Dedifferentiated amniotic fluid mesenchymal stem cell (primary cell): Measurements from ENCODE around the gene PPM1A.
A peak's percentile ranks its signal among the peaks of the same experiment; 100 is the strongest.

ENCODE experiments used
- DNase-seq: peaks from one replicate; pipeline ENCODE4 v3.0.0-alpha.2; 2016; ENCODE audit errors: extremely low spot score

The PPM1A gene

GRCh38 chr14:60248697-60249318 lies at the start of gene PPM1A:
PPM1A (plus strand) TSS chr14:60249221; CDS start chr14:60282704, 33,483 bp downstream.
- peak; percentile 92 for DNase-seq

DNA sequence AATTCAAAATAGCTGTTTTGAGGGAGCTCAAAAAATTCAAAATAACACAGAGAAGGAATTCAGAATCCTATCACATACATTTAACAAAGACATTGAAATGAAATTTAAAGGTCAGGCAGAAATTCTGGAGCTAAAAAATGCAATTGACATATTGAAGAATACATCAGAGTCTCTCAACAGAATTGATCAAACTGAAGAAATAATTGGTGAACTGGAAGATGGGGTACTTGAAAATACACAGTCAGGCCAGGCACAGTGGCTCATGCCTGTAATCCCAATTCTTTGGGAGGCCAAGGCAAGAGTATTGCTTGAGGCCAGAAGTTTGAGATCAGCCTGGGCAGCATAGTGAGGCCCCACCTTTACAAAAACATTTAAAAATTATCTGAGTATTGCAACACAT lies 49.7 kb upstream of the PPM1A start:
- DNase-seq, result no peak

DNA sequence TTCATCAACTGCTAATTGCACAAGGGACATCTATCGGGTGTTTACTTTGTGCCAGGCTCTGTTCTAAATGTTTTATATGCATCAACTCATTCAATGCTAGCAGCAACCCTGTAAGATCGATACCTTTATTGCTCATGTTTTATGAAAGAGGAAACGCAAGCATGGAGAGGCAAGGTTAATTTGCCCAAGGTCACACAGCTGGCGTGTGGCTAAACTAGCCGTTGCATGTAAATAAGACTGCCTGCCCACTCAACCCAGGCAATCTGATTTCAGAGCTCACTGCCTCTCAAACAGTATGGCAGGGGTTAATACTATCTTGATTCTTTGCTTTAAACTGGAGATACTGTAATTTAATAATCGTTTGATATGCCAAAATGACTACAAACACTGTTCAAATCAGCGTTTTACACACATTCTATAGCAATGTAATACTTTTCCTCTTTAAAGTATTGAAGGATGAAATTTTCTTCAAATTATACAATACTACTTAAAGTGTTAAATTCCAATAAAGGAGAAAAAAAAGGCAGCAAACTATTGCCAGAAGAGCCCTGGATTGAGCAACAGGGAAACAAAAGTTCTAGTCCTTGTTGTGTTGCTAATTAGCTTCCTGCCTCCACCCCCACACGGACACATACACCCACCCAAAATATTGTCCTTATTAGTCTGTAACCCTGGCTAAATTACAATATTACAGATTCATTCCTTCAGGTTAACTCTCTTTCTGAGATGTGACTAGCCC lies 44.7 kb upstream of the PPM1A start:
- no peak for DNase-seq

DNA sequence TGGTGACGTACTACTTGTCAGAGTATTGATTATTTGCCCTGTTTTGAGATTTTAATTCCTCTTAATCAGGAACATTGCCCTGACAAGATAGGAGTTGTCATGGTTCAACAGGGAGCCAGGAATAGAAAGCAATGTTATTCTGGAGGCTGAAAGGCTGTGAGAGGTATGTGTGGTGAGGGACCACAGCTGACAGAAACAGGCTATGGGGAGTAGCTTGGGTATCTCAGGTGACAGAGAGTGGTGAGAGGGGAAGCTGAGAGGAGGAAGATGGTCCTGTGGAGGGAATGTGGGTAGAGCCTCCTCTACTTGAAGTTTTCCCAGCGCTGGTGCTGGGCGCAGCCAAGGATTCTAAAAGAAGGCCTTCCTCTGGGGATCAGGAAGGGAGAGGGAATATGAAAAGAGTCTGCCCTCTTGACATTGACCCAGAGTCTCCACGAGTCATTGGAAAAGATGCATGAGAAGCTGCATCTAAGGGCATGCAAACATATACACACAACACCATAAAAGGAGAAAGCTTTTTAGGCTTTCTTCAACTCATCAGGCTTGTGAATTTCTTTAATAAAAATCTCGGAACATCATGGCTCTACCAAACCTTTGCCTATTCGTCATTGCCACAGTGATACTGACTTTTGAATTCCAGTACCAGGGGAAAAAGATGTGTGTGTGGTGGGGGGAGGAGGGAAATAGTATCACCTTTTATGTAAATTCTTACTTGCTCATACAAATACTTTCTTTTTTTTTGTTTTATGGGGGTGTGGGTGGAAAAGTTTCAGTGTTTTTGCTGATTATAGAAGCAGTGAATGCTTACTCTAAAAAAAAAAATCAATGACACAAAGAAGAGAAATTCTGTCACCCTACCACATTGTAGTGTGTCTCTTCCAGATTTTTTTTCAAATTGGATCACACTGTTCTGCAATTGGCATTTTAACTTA lies 43.9 kb upstream of the PPM1A start:
- no peak for DNase-seq

- DNase-seq, result no peak
Observed at GRCh38 chr14:60206249-60206670, 42.8 kb upstream of the PPM1A start.

DNA sequence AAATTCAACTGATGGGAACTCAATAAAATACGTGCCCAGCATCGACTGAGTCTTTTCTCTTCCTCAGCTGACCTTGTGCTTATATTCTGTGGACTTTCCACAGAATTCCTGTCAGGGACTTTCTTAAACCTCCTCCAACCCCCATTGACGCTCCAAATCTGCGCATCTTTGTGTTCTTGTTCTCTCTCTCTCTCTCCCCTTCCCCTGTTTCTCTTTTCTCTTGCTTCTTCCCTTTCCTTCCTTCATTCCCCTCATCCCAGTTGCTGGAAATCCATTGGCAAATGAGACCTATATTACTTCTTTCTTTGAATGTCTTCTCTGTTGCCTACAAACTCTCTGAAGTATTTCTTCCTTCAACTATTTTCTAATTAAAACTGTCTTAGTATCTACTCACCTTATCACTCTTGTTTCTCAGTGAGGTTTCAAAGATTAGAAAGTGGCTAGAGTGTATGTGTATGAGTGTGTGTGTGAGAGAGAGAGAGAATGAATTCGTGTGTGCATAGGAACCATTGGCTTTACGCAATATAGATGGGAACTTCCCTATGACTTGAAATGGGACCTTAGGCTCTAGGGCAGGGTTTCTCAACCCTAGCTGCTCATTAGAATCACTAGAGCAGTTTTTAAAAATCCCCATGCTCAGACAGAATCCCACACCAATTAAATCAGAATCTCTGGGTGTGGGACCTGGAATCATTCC lies 42.0 kb upstream of the PPM1A start:
- no peak for DNase-seq

GRCh38 chr14:60210703-60211102 lies 38.3 kb upstream of the PPM1A start:
- DNase-seq, result no peak

- DNase-seq, result no peak
Observed at GRCh38 chr14:60211153-60211552, 37.9 kb upstream of the PPM1A start.

DNA sequence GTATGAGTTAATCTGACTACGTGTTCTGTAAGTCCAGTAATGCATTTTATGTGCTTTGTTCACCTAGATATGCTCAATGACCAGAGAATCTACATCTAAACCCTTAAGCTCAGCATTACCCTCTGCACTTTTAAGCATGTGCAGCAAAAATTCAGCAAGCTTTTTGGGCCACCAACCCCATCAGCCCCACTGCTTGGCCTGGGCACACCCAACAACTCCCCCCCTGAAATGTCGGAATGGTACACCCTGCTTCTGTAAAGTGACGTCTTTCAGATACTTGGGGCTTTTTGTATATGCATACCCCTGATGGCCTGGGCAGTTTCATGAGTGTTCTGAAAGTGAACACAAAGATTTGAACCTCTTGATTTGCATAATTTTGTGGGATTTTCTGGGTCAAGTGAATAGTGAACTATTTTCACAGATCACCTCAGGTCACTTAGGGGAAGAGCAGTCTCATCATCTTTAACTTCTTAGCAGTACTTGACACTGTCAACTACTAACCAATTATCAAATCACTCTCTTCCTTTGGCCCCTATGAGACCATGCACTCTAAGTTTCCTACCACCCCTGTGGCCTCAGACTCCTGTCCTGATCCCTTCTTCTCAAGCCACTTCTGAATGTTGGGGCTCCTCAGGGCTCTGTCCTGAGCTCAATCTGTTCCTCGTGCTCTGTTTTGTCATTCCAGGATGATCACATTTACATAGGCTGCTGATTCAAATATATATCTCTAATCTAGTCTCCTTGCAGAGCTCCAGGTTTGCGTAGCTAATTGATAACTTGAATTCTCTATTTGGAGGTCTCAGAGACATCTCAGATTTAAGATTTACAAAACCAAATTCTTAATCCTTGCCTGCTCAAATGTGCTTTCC lies 36.3 kb upstream of the PPM1A start:
- DNase-seq, result no peak

DNA sequence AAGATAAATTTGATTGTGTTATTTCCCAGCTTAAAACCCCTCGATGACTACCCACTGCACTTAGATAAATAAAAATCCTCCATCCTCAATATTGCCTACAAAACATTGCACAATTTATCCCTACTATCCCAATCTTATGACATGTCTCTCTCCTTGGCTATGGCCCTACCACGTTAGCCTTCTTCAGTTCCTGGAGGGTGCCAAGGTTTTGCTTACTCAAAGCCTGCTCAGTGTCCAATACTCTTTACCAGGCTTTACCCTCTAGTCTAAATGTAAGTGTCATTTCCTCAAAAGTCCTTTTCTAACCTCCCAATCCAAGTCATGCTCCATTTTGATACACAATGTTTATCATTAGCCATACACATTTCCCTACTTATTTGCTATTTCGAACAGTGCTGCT lies 35.0 kb upstream of the PPM1A start:
- DNase-seq, result no peak

GRCh38 chr14:60214415-60215126 lies 34.5 kb upstream of the PPM1A start:
- DNase-seq, result no peak

DNA sequence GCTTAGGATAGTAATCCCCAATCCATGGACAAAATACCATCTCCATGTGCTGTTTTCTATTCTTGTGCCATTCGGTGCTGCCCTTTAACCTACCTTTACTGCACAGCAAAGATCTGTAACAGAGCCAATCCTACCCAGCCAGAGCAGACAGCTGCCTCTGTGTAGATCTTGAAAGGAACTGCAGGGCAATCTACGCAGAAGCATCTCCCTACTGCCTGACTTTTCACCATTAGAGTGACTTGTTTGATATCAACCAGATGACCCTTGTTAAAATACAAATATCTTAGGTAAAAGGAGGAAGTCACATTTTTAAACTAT lies 33.9 kb upstream of the PPM1A start:
- DNase-seq, result no peak

DNA sequence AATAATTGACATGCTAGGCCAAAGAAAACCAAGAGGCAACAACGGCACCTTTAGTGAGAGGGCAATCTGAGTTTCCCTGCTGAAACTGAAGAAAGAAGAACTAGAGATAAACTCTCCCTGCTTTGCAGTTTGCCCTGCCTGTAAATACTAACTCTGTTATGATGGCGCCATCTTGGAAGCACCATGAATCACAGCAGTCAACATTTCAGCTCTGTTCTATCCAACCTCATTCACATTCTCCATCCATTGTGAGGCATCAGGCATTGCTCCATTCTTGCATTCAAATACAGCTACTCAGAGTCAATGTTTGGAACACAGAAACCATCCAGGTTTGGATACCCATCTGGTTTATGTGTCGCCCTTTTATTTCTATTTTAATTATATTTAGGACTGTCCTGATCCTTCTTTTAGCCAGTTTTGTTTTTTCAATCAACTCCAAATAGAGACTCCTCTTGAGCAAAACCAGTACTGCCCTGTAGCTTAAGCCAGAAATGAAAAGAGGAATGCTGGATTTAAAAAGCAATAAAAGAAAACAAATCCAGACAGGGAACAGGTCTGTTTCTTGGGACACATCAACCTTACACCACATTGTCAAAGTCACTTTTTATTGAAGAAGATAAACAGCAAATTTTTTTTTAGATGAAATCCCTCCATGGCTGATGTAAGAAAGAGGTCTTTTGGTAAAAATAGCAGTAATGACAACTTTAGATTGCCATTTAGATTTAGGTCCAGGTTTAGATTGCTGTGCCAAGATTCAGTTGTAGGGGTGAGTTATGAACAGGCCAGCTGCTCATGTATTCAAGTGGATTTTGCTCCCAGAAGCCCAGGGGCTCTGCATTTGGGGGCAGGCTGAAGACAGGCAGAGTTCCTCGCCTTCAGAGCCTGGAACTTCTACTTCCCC lies 33.3 kb upstream of the PPM1A start:
- no peak for DNase-seq

- no peak for DNase-seq
Observed at GRCh38 chr14:60217713-60218112, 31.3 kb upstream of the PPM1A start.

DNA sequence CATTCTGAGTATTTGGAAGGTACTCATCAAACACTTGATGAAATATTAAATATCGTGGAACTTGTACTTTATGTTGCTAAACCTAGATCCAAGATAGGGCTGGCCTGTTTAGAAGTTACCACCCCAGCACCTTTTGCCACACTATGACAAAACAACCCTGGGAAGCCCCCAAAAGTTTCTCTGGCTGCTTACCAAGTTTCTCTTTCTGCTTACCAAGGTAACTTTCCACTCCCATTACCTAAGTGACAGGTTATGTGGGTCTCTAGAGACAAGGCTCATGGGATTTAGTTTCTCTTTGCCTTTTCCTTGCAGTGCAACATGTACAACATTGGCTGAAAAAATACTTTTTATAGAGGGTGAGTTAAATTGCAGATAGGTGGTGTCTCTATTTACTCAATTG lies 28.9 kb upstream of the PPM1A start:
- DNase-seq, result no peak

- no peak for DNase-seq
Observed at GRCh38 chr14:60220917-60221316, 28.1 kb upstream of the PPM1A start.

GRCh38 chr14:60221457-60221856 lies 27.6 kb upstream of the PPM1A start:
- no peak for DNase-seq

- DNase-seq, result no peak
Observed at GRCh38 chr14:60222820-60223219, 26.2 kb upstream of the PPM1A start.

- no peak for DNase-seq
Observed at GRCh38 chr14:60225265-60225664, 23.8 kb upstream of the PPM1A start.
